GM12874 (cell line): Measurements from ENCODE around the gene SGSM2.

Experiments
- TF ChIP-seq, protein P1 (sequence below): IDR thresholded peaks from 2 replicates; pipeline ENCODE4 v1.5.1; 2011; ENCODE audit warnings: low read depth, mild to moderate bottlenecking, control low read depth, low read length, moderate library complexity; ENCODE audit not compliant: insufficient read depth

SGSM2 gene

DNA sequence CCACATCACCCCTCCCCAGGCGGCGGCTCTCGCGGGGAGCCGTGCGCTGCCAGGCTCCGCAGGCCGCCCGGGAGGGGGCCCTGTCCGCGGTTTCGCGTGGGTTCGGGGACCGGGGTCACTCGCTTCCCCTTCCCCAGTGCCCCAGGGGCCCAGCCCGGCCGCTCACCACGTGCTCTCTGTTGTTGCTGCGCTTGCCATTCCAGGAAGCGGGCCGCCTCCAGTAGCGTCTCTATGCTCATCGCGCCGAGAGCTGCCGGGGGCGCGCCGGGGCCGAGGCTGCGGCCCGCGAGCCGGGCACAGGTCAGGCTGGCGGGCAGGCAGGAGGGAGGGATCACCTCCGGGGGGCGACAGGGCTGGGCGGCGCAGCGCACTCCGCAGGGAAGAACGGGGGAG, 63.2 kb downstream of the SGSM2 start:
- TF ChIP-seq, protein P1, sequence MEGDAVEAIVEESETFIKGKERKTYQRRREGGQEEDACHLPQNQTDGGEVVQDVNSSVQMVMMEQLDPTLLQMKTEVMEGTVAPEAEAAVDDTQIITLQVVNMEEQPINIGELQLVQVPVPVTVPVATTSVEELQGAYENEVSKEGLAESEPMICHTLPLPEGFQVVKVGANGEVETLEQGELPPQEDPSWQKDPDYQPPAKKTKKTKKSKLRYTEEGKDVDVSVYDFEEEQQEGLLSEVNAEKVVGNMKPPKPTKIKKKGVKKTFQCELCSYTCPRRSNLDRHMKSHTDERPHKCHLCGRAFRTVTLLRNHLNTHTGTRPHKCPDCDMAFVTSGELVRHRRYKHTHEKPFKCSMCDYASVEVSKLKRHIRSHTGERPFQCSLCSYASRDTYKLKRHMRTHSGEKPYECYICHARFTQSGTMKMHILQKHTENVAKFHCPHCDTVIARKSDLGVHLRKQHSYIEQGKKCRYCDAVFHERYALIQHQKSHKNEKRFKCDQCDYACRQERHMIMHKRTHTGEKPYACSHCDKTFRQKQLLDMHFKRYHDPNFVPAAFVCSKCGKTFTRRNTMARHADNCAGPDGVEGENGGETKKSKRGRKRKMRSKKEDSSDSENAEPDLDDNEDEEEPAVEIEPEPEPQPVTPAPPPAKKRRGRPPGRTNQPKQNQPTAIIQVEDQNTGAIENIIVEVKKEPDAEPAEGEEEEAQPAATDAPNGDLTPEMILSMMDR = 0 out of 2 replicates have a peak, but pooled peaks have one; percentile 1

DNA sequence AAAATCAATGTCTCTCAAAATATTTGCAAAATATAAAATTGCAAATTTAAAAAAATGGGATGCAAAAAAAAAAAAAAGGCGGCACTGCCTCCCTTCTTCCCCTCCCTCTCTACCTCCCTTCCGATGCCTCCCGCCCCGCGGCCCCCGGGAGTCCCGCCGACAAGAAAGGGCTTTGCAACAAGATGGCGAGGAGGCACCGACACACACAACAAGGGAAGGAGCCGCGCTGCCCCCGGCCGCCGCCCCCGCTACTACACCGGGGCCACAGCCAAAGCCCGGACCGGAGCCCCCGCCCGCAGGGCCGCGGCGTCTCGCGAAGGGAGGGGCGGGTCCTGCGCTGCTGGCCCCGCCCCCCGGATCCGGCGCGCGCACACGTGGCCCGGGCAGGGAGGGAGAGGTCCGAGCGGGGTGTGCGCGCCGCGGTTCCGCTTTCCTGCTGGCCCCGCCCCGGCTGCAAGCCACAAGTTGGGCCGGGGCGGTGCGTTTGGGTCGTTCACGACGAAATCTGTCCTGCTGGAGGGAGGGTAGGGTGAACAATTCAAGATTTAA, 63.6 kb downstream of the SGSM2 start, which contains the start of gene MNT:
Gene MNT (minus strand): TSS at position 184 of the 549 bp plus-strand sequence. CDS start 348 bp downstream, outside the sequence.
- TF ChIP-seq, protein P1 = no peak

DNA sequence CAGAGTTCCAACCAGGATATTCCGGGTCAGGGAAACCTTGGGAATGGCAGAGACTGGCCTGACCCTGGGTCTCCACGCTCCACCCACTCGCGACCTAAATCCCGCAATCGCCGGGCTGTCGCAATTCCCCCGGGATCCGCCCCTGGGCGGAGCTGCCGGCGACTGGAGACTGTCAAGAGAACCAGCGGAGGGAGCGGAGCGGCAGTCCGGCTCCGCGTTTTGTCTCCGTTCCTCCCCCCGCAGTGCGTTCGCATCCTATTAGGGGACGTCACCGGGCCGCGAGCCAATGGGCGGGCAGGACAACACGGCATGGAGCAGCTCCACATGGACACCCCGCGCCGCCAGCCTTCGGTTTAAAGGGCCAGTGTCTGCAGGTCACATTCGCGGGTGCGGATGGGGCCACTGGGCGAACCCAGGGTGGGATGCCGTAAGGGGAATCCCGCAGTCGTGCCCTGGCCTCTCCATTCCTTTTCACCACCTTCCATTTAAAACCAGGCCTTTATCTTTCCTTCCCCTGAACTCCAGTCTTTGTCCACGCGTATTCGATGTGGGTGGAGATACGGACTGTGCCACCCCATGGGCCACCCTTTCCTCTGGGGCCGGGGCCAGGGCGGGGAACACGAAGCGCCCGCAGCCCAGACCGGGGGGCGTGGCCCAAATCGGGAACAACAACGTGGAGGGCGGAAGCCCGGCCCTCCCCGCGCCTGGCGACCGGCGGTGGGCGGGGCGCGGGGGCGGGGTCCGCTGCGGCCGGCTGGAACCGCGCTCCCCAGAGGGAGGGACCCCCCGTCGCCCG, 64.3 kb downstream of the SGSM2 start:
- TF ChIP-seq, protein P1 = no peak

DNA sequence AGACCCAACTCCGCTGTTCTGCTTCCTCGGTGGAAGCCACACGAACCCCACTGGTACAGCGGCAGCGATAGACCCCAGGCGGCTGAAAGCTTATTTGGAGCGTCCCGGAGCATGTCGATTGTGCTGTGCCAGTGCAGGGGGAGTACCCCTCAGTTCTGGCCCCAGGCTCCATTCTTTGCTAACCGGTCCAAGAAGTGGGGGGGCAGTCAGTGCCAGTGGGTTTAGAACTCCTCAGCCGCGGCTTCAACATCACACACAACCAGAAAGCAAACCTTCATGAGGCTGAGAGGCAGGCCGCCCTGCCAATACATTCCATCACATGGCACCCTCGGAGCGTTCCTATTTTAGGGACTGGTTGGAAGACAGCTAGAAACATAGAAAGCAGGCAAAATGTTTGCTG, 65.2 kb downstream of the SGSM2 start:
- TF ChIP-seq, protein P1 = no peak

DNA sequence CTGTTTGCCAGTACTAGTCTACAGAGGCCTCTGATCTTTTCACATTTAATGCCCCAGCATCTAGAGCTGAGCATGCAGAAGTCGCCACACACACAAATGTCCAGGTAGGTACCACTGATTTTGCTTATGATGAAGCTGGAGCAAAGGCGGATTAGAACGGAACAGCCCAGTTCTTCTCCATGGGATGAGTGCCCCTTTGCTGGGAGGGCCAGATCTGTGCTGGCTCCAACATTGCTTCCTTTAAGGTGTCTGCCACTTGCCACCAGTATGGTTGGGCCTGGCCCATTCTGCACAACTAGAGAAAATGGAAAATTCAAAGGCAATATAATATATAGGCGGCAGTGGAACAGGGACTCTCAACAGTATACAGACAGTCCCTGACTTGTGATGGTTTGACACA, 65.7 kb downstream of the SGSM2 start:
- TF ChIP-seq, protein P1 = no peak

DNA sequence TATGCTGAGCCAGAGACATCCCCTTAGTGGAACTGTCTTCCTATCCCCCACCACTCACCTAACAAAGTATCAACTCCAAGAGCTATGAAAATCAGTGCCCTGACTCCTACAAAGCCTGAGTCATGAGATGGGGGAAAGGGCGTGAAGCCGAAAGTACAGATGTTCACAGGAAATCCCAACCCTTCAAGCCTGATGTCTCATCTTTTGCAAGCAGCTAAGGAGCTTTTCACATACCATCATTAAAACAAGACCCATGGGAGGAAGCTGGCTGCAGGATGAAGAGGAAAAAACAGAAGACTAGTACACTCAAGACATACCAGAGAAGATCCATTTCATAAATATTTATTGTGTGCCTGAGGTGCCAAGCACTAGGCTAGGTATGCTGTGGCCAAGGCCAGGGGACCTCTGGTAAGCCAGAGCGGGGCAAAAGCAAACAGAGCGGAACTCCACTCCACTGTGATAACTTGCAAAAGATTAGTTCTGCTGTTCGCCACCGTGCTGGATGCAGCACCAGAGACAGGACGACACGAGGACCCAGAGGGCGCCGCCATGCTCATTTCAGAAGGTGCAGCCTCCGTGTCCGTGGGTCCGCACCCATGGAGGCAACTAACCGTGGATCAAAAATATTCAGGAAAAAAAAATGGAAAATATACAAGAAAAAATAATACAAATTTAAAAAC, 68.1 kb downstream of the SGSM2 start:
- TF ChIP-seq, protein P1 = no peak

DNA sequence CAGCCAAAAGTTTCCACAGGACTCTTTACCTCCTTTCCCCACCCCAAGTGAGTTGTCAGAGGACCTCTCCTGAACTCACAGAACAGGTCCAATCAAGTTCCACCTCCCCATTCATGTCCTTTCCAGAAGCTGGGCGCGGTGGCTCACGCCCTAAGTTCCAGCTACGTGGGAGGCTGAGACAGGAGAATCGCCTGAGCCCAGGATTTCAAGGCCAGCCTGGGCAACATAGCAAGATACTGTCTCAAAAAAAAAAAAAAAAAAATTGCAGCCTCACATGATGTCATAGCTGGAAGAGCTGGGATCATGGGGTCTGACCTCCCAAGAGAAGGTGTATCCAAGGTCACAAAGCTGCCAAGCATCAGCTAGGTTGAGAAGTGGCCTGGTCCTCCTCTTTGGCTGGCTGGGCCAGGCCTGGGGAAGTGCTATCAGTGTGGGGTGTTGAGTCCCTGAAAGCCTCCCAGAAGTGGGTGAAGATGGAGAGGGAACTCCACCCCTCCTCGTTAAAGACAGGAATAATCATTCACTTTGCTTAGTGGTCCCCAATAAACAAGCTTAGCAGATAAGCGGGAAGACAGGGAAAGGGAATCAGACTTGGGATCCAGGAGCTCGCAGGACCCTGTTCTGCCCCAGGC, 69.1 kb downstream of the SGSM2 start:
- TF ChIP-seq, protein P1 = no peak
